GM21390 (cell line): Measurements from ENCODE around the gene DNAJB13.

ENCODE experiments used
- ATAC-seq: cut with Tn5 transposase; IDR thresholded peaks from one replicate; pipeline ENCODE4 v1.9.1; 2021; ENCODE audit not compliant: unreplicated experiment

The DNAJB13 gene

DNA sequence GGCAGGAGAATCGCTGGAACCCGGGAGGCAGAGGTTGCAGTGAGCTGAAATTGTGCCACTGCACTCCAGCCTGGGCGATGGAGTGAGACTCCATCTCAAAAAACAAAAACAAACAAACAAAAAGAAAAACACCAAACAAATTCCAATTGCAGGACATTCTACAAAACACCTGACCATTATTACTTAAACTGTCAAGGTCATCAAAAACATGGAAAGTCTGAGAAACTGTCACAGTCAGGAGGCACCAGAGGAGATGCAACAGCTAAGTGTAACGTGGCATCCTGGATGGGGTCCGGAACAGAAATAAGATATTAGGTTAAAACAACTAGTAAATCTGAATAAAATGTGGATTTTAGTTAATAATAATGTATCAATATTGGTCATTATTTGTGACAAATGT, 914 bp upstream of the DNAJB13 start:
- ATAC-seq, result no peak

DNA sequence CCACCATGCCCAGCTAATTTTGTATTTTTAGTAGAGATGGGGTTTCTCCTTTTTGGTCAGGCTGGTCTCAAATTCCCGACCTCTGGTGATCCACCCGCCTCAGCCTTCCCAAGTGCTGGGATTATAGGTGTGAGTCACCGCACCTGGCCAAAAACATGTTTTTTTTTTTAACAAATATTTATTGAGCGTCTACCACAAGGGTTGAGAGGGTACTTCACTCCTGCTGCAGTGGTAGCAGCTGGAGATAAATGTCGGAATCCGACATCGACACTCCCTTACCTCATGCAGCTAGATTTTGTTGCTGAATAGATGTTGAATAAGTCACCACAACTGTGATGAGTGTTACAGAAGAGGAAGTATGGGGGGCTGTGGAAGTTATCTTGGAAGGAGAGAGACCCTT, 971 bp downstream of the DNAJB13 start:
- no peak for ATAC-seq

DNA sequence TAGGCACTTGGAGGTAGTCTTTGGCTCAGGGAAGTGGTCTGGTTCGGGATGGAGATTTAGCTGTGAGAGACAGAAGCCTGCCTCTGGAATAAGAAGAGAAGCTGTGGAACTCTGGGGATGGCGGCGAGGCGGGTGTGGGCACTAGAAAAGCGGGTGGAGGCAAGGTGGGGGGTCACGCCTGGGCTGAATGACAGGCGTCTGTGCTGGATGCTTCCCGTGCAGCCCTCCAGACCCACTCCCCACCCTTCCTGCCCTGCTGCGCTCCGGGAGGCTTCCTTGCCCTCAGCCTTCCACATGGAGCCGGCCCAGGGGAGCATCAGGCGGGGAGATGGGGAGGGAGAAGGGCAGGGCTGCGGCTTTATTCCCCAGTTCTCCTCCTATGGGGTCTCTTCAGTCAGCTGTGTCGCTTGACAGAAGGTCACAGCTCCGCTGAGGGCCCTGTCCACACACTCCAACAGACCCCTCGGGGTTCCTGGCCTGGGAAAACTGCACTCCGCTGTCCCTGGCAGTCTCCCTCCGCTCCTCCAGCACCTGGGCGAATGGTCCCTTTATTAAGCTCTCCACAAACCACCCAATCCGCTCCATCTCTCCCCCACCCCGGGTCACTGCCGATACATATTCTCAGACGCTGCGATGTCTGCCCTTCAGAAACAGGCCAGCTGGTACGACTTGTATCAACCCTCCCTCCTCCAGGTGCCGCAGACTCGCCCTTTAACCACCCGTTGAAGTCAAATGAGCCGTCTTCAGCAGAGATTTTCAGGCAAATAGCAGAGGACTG, 6.2 kb downstream of the DNAJB13 start:
- ATAC-seq, result no peak

DNA sequence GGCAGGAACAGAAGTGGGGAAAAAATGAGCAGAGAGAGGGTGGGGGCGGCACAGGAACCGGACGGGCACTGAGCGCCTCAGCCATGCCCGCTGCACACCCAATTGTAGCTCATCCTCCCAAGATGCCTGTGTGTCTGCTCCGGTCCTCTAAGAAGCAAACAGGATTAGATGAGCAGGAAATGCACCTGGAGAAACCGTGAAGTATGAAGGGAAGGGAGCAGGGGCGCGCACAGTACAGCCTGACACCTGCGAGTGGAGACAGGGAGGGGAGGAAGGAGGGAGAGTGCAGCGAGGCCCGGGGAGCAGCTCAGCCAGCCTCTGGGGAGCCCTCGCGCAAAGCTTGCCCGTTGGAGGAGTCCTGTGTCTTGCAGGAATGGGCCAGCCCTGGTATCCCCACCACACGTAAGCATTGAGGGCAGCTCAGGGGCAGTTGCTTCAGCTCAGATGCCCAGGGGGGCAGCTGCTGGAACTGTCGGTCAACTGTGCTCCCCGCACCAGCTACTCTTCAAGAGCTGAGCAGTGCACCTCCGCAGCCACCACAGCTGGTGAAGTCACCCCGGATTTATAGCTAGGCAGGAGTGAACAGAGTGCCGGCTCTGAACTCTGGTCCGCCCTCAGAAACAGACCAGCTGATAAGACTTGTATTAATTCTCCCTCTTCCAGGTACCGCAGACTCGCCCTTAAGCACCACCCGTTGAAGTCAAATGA, 7.0 kb downstream of the DNAJB13 start:
- no peak for ATAC-seq

DNA sequence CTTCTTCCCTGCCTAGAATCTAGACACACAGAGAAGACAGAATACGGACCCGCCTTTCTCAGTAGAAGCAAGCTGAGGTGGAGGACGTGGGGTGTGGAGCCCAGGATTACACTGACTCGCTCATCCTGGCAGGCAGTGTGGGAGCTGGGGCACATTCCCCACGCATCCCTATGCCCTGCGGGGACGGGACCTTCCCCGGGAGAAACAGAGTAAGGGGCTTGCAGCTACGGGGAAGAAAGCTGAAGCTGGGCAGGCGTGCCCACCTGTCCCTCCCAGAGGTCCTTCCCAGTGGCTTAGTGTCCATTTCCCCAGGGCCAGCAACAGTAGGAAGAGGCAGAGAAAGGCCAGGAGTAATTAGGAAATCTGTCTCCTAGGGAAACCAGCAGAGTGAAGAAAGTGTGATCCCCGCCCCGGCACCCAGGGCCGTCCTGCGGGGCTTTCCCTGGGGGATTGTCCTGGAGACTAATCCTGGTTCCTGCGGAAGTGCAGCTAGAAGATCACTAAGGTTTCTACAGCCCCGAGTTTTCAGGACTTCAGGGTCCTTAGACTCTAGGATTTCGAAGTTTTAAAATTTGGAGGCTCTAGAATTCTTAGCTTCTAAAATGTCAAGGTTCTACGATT, 7.8 kb downstream of the DNAJB13 start:
- ATAC-seq, result no peak

DNA sequence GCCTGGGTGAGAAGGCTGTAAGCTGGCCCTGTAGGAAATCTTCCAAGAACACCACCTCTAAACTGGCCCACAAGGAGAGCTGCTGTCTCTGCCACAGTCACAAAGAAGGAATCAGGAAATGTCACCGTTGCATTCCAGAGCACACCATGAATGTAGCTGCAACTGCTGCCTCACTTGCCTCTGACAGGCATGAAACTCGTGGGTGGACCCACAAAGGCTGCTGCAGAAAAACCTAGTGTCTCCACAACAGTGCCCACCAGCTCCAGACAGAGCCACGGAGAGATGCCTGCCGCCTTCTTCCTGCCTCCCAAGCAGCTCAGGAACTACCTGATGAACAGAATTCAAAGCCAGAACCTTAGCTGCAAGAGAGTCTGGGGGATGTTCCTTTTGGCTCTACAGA, 10.5 kb downstream of the DNAJB13 start:
- no peak for ATAC-seq

DNA sequence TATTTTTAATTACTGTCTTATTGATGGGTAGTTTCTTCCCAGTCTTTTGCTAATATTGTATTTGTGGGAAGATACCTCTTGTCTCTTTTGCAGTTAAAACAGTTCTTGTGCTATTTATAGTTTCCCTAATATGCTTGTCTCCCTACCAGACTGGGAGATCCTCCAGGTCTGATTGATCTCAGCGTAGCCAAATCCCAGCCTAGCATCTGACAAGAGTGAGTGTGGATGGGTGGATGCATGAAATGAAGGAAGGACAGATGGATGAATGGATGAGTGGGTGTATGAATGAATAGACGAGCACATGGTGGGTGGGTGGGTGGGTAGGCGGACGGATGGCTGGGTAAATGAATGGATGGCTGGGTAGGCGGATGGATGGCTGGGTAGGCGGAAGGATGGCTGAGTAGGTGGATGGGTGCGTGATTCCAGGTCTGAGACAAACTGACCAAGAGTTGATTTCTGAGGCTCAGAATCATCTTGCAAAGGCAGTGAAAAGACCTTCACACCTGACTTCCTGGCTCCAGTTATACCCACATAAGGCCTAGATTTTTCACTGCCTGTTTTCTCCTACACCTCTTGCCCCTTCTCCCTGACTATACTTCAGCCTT, 11.4 kb downstream of the DNAJB13 start:
- no peak for ATAC-seq

DNA sequence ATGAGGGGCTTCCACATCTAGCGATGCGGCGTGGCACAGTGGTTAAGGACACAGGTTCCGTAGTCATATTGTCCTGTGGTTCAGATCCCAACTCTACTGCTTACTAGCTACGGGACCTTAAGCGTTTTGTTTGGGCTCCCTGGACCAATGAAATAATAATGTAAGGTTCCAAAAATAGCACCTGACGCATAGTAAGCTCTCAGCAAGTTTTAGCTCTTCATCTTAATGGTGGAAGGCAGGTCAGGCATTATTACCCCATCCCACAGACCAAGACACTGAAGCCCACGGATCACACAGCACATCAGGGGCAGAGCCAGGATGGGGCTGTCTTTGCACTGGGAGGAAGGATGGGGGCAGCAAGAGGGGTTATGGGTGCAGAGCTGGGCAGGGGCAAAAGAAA, 13.0 kb downstream of the DNAJB13 start:
- no peak for ATAC-seq

DNA sequence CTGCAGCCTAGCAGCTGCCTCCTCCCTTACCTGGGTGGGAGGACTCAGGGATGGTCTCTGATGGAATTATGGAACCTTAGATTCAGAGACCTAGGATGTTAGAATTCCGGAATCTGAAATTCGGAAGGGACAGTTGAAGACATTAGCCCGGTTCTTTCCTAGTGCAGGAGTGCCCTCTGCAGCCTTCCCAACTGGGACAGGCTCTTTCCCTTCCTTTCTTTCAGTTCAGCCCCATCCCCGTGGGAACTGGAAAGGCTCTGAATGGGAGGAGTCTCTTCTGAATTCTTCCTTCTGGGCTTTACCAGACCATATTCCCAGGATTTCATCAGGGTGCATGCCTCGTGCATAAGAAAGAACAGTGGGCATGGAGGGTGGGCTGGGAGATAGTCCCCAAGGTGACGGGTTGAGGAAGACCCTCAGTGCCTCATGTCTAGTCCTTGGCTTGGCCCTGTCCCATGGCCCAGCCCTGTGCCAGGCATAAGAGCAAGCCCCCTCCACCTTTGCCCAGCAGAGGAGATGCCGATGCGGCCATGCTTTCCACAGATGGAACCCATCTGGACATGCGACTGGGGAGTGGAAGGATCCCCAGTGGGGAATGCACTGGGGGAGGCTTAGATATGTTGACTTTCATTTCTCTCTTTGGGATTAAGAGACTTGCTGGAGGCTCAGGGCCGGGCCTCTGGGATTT, 14.4 kb downstream of the DNAJB13 start:
- ATAC-seq, result no peak

DNA sequence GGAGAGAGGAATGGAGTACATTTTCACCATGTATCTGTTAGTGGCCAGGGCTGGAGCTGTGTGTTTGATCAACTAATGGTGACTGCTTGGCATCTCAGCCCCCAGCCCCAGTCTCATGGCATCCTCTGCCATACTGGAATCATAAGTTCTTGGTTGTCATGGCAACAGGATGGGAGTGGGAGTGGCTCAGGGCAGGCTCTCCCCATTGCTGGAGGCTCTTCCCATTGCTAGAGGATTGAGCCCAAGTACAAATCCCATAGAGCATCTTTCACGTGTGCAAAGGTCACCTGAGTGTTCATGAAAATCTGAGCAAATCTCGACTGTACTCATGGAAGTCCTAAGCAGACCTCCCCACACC, 14.9 kb downstream of the DNAJB13 start:
- ATAC-seq, result no peak

DNA sequence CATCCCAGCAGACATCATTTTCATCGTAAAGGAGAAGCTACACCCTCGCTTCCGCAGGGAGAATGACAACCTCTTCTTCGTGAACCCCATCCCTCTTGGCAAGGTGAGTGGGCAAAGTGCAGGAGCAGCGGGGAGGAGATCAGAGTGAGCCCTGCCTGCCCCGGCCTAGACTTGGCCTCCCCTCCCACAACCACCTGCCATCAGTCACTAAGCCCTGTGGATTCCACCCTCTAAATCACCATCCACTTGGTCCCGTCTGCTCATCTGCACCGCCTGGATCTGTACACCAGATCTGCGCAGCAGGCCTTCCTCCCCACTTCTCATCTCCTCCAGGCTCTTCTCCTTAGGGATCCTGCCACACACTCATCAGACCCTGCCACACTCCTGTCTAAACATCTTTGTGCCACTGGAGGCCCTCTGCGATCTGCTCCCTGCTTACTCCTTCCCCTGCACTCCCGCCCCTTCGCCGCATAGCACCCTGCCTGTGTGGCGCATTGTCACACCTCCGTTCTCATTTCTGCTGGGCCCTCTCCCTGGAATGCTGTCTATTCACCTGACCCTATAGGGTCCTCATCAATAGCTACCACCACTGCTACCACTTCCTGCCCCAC, 17.6 kb downstream of the DNAJB13 start:
- no peak for ATAC-seq

DNA sequence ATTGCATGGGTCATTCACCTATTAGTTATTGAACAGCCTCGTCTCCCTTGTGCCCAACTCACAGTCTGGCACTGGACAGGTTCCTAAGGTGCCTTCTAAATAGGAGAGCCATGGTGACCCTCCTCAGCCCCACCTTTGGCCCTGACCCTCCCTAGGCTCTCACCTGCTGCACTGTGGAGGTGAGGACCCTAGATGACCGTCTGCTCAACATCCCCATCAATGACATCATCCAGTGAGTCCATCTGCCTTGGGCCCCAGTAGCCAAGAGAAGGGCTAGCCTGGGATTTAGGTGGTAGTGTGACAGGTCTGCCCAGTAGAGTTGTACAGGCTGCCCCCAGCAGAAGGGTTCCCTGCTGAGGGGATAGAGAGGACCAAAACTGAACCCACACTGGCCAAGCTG, 18.3 kb downstream of the DNAJB13 start:
- ATAC-seq, result no peak

DNA sequence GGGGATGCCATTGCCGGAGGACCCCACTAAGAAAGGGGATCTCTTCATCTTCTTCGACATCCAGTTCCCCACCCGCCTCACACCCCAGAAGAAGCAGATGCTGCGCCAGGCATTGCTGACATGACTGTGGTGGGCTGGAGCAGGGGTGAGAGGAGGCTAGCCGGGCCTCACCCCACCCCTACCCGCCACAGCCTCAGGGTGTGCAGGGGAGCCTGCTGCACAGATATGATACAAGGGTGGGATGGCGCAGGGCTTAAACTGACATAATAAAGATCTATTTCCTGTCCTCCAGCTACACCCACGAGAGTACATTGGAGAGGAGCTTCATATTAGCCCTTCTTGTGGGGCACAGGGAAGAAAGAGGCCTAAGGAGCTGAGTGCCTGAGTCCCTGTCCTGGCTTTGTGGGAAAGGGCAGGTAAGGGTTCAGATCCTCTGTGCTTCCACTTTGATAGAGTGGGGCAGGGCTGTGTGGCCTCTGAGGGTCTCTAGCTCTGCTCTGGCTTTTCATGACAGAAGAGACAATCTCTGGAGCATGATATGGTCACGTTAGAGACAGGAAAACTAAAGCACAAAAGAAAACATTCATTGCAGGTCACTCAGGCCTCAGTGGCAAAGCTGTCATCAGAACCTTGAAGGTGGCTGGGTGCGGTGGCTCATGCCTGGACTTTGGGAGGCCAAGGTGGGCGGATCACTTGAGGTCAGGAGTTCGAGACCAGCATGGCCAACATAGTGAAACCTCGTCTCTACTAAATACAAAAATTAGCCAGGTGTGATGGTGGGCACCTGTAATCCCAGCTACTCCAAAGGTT, 19.4 kb downstream of the DNAJB13 start:
- no peak for ATAC-seq

DNA sequence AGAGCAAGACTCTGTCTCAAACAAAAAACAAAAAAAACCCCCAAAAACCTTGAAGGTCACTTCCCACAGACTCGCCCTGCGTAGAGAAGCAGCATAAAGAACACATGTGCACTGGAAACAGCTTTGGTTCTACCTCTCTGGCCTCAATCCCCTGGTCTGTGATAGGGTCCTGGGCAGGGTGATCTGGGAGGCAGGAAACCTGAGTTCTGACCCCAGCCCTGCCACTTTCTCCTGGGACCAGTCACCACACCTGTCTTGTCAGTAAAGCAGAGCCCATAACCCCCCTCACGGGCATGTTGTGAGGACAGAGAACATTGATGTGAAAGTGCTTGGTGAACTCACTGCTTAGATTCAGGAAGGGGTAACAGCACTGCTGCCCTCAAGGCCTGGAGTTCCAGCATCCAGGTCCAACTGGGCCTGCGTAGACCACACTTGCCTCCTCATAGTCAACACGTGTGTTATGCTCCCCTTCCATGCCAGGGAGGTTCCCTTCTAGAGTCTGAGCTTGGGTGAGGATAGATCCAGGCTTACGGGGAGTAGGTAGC, 20.4 kb downstream of the DNAJB13 start:
- no peak for ATAC-seq

DNA sequence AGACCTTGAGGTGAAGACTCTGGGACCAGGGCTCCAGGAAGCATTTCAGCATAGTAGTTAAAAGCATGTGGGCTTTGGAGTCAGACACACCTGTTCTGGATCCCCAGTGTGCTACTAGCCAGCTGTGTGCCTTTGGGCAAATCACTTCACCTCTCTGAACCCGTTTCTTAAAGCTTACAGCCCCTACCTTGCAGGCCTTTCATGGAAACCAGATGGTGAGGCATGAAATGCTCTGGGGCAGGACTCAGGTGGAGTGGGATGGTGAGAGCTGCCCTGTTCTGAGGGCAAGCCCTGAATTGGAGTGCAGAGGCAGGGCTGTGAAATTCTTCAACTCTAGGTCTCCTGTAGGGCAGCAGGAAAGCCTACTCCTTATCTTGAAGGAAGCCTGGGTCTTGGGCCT, 21.4 kb downstream of the DNAJB13 start:
- no peak for ATAC-seq

DNA sequence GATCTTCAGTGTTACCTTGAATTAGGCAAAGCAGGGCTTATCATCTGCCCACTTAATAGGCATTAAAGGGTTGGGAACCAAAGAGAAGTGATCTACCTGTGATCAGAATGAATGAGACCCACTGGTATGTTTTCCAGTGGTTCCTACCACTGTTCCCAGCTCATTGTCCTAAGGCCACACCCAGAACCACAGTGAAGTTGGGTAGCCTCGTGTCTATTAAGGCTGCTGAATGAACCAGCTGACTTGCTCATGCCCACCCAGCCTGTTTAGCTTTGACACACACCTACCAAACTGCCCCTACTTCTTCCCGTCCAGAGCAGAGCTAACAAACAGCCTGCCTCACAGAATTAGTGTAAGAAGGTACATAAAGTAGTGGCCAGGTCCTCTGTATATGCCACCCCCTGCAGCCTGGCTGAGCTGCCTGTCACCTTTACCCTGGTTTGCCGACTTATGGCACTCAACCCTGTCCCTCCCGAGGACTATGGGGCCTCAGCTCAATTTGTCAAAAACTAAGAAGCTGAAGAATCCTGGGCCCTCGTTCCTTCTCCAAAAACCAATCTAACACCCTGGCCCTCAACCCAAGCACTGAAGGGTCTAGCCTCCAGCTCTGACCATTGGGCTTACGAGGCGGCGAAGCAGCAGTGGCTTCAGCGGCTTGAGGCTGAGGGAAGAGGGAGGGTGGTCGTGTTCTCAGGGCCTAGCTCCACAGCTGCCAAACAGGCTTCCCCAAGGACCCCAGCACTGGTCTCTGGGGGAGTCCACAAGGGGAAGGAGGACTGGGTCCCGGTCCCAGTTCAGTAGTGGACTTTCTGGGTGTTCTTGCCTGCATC, 22.0 kb downstream of the DNAJB13 start:
- ATAC-seq, result no peak

DNA sequence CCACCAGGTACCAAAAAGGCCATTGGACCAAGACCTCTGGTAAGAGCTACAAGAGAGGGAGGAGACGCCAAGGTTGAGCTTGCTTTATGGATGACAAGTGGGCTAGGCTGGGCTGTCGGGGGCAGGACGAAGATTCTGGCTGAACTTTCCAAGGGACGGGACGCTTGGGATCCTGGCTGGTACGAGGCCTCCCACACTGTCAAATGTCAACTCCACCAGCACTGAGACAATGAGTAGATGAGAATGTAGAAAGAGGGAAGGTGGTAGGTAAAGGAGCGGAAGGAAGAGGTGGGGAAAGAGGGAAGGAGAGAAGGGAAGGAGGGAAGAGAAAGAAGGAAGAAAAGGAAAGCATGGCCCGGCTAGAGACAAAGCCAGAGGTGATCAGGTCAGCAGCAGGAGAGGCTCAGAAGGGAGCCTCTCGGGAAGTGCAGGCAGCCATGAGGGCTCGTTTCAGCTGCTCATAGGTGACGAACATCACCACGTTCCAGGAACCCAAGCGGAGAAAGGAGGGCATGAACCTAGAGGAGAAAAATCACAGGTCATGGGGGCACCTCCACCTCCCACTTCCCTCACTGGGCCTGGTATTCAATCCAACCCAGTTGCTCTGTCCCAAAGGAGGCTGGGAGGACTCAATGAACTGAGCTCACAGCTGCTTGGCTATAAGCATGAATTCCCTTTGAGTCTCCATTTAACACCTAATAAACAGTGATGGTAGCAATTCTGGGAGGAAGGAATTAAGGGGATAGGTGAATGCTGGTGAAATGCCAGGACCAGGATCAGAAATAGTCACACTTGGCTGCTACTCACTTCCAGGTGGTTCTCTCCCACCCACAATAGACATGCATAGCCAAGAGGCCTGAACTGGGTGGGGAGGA, 24.0 kb downstream of the DNAJB13 start:
- ATAC-seq, result no peak

DNA sequence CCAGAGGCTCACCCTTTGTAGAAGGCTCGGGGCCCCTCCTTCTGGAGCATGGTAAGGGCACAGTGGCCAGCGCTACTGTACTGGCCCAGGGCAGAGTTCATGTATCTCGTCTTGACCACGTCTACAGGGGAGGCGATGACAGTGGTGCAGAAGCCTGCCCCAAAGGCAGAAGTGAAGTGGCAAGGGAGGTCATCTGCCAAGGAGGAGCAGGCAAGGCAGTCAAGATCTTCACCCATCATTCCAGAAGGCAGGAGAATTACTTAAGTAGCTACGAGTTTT, 24.6 kb downstream of the DNAJB13 start:
- ATAC-seq, result no peak
